ENCODE results near the gene STARD5.

GRCh38 chr15:81335631-81336030 is 11.7 kb upstream of the STARD5 start:
- TF ChIP-seq CTCF (IDR thresholded peaks at IDR 0.05 in 4 of 5, conservative IDR thresholded peaks at IDR 0.05 in 1 of 5) (no peak), POLR2A (IDR thresholded peaks at IDR 0.05) (no peak)

Measured in gastrocnemius medialis (tissue), 4 donors.